ENCODE data around the gene IER3. TPM values are rescaled to one million over a fixed set of nuclear protein-coding genes. Genes with fewer than 3 reads are reported as not detected.
A peak's percentile ranks its signal among the peaks of the same experiment; 100 is the strongest.

Gene IER3
- total and polyA plus RNA-seq, 2 of the 13 experiments (the other 11 are each of a cell fraction or from before 2014, with no cell fraction given) = 51.1 to 131 TPM

DNA sequence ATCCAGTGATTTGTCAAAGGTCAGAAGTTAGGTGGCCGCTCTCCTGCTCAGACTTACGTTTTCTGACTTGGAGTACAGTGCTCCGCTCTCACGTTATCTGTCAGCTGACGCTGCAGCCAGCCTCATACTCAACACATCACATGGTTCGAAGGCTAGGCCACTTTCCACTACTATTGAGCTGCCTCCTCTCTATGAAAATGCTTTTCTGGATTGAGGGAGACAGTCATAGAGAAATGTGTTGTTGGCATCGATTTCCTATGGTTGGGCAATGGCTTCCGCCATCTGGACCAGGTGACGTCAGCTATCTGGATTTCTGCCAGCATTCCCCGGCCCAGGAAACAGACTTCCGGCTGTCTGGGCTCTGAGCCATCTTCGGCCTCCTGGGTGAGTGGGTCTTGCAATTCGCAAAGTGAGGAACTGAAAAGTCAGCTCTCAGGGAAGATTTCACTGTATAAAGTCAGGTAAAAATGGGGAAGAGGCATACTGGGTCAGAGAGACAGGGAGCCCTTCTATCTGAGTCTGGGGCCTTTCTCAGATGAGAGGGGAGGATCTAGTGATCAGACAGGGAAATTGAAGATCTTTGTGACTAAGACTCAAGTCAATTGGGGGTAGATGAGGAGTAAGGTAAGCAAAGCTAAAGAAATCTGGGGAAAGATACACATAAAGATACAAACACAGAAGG, 37.5 kb upstream of the IER3 start (continued):
- TF ChIP-seq, protein P1, sequence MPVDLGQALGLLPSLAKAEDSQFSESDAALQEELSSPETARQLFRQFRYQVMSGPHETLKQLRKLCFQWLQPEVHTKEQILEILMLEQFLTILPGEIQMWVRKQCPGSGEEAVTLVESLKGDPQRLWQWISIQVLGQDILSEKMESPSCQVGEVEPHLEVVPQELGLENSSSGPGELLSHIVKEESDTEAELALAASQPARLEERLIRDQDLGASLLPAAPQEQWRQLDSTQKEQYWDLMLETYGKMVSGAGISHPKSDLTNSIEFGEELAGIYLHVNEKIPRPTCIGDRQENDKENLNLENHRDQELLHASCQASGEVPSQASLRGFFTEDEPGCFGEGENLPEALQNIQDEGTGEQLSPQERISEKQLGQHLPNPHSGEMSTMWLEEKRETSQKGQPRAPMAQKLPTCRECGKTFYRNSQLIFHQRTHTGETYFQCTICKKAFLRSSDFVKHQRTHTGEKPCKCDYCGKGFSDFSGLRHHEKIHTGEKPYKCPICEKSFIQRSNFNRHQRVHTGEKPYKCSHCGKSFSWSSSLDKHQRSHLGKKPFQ (CRISPR knock-in tag; IDR thresholded peaks at IDR 0.05; ENCODE audit: insufficient replicate concordance) = no peak
- TF ChIP-seq SIN3B (IDR thresholded peaks at IDR 0.05; ENCODE audit: low read length) (no peak), ZNF788 (CRISPR knock-in tag; IDR thresholded peaks at IDR 0.05; ENCODE audit: borderline replicate concordance) (peak; percentile 89; the same call in 1 of the 2 replicates), HNRNPLL (IDR thresholded peaks at IDR 0.05; ENCODE audit: low read depth, low read length, poor library complexity, severe bottlenecking) (no peak), CBX2 (IDR thresholded peaks at IDR 0.05; ENCODE audit: low read depth, low read length) (no peak), CBX2 (CRISPR knock-in tag; IDR thresholded peaks at IDR 0.05; ENCODE audit: low read depth) (no peak), TCF7L2 (IDR thresholded peaks at IDR 0.05; ENCODE audit: low read depth, low read length) (no peak), POGZ (CRISPR knock-in tag; IDR thresholded peaks at IDR 0.05) (peak; percentile 93), NBN (conservative IDR thresholded peaks at IDR 0.05) (no peak), ZNF354B (CRISPR knock-in tag; IDR thresholded peaks at IDR 0.05) (no peak), ZNF34 (CRISPR knock-in tag; IDR thresholded peaks at IDR 0.05; ENCODE audit: borderline replicate concordance) (0 out of 2 replicates have a peak, but pooled peaks have one; percentile 60), ZNF550 (CRISPR knock-in tag; IDR thresholded peaks at IDR 0.05; ENCODE audit: borderline replicate concordance) (no peak), NPAS2 (CRISPR knock-in tag; IDR thresholded peaks at IDR 0.05; ENCODE audit: borderline replicate concordance) (no peak), STAG1 (CRISPR knock-in tag; IDR thresholded peaks at IDR 0.05) (peak; percentile 44), RFXANK (CRISPR knock-in tag; IDR thresholded peaks at IDR 0.05) (peak; percentile 23; the same call in 1 of the 2 replicates), MTF1 (CRISPR knock-in tag; IDR thresholded peaks at IDR 0.05) (no peak), NFYB (CRISPR knock-in tag; IDR thresholded peaks at IDR 0.05) (peak; percentile 26; the same call in 1 of the 2 replicates), ZNF678 (CRISPR knock-in tag; IDR thresholded peaks at IDR 0.05) (peak; percentile 69; the same call in 1 of the 2 replicates), RXRA (CRISPR knock-in tag; IDR thresholded peaks at IDR 0.05) (peak; percentile 89), TAF1 (CRISPR knock-in tag; IDR thresholded peaks at IDR 0.05) (peak; percentile 75), ZNF205 (CRISPR knock-in tag; IDR thresholded peaks at IDR 0.05) (peak; percentile 93), CAMTA2 (CRISPR knock-in tag; IDR thresholded peaks at IDR 0.05; ENCODE audit: borderline replicate concordance) (no peak)
- TF ChIP-seq, protein P2, sequence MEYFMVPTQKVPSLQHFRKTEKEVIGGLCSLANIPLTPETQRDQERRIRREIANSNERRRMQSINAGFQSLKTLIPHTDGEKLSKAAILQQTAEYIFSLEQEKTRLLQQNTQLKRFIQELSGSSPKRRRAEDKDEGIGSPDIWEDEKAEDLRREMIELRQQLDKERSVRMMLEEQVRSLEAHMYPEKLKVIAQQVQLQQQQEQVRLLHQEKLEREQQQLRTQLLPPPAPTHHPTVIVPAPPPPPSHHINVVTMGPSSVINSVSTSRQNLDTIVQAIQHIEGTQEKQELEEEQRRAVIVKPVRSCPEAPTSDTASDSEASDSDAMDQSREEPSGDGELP (IDR thresholded peaks at IDR 0.05; ENCODE audit: borderline replicate concordance, low read depth) = peak; percentile 99
- TF ChIP-seq, protein P3, sequence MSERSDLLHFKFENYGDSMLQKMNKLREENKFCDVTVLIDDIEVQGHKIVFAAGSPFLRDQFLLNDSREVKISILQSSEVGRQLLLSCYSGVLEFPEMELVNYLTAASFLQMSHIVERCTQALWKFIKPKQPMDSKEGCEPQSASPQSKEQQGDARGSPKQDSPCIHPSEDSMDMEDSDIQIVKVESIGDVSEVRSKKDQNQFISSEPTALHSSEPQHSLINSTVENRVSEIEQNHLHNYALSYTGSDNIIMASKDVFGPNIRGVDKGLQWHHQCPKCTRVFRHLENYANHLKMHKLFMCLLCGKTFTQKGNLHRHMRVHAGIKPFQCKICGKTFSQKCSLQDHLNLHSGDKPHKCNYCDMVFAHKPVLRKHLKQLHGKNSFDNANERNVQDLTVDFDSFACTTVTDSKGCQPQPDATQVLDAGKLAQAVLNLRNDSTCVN (CRISPR knock-in tag; IDR thresholded peaks at IDR 0.05; ENCODE audit: borderline replicate concordance) = peak; percentile 100
- TF ChIP-seq, protein P4, sequence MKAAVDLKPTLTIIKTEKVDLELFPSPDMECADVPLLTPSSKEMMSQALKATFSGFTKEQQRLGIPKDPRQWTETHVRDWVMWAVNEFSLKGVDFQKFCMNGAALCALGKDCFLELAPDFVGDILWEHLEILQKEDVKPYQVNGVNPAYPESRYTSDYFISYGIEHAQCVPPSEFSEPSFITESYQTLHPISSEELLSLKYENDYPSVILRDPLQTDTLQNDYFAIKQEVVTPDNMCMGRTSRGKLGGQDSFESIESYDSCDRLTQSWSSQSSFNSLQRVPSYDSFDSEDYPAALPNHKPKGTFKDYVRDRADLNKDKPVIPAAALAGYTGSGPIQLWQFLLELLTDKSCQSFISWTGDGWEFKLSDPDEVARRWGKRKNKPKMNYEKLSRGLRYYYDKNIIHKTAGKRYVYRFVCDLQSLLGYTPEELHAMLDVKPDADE (CRISPR knock-in tag; IDR thresholded peaks at IDR 0.05) = 0 out of 2 replicates have a peak, but pooled peaks have one; percentile 5
- TF ChIP-seq, protein P5, sequence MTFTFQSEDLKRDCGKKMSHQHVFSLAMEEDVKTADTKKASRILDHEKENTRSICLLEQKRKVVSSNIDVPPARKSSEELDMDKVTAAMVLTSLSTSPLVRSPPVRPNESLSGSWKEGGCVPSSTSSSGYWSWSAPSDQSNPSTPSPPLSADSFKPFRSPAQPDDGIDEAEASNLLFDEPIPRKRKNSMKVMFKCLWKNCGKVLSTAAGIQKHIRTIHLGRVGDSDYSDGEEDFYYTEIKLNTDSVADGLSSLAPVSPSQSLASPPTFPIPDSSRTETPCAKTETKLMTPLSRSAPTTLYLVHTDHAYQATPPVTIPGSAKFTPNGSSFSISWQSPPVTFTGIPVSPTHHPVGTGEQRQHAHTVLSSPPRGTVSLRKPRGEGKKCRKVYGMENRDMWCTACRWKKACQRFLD (CRISPR knock-in tag; IDR thresholded peaks at IDR 0.05; ENCODE audit: borderline replicate concordance) = no peak; the same call in 1 of the 2 replicates
